Mesothelial cell of epicardium (in vitro differentiated cells): ENCODE measurements around the gene ARHGAP18. TPM values are rescaled to one million over a fixed set of nuclear protein-coding genes. Genes with fewer than 3 reads are reported as not detected.

Source experiments
- DNase-seq, 2 experiments: peaks; one replicate each; pipeline ENCODE4 v3.0.0; 2021; ENCODE audit warnings: low spot score in 2 of 2; ENCODE audit not compliant: unreplicated experiment in 2 of 2
- H3K27ac Mint-ChIP-seq: 2 replicates; pipeline ENCODE4 v1.8.0; 2021; ENCODE audit warnings: mixed read lengths
- H3K27me3 Mint-ChIP-seq: 2 replicates; pipeline ENCODE4 v1.8.0; 2021; ENCODE audit warnings: low read depth, mixed read lengths
- H3K36me3 Mint-ChIP-seq: 2 replicates; pipeline ENCODE4 v1.8.0; 2021; ENCODE audit warnings: mixed read lengths
- H3K4me1 Mint-ChIP-seq: 2 replicates; pipeline ENCODE4 v1.8.0; 2021; ENCODE audit warnings: mixed read lengths
- H3K4me3 Mint-ChIP-seq: 2 replicates; pipeline ENCODE4 v1.8.0; 2021; ENCODE audit warnings: mild to moderate bottlenecking, moderate library complexity, mixed read lengths
- H3K9me3 Mint-ChIP-seq: 2 replicates; pipeline ENCODE4 v1.8.0; 2021; ENCODE audit warnings: mixed read lengths
- total RNA-seq: library from RNA; stranded (reverse); gene quantifications from 3 replicates; pipeline ENCODE4 v1.2.1, GENCODE V29; 2021
- TF ChIP-seq, protein P1 (sequence below): fragments of 200-600 bp; sonication (generic); IDR thresholded peaks from one replicate; pipeline ENCODE4 v1.5.0; 2021; ENCODE audit warnings: antibody characterized with exemption; ENCODE audit not compliant: unreplicated experiment

The ARHGAP18 gene
- total RNA-seq, 1 donor from 2014 or later, result 10.5 TPM

DNA sequence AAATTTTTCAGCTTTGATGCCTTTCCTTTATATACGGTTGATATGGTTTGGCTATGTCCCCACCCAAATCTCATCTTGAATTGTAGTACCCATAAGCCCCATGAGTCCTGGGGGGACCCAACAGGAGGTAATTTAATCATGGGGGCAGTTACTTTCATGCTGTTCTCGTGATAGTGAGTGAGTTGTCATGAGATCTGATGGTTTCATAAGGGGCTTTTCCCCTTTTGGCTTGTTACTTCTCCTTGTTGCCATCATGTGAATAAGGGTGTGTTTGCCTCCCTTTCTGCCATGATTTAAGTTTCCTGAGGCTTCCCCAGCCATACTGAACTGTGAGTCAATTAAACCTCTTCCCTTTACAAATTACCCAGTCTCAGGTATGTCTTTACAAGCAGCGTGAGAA is 66.8 kb downstream of the ARHGAP18 start:
- Mint-ChIP-seq H3K36me3 (no peaks in the 10 kb centered on the region), H3K27me3 (no peaks in the 10 kb centered on the region), H3K4me1 (peaks cover 67% of the 10 kb centered on the region), H3K4me3 (no peak overlapping the region), H3K9me3 (no peaks in the 10 kb centered on the region), H3K27ac (no peak overlapping the region)
- DNase-seq, result no peak
- TF ChIP-seq, protein P1, sequence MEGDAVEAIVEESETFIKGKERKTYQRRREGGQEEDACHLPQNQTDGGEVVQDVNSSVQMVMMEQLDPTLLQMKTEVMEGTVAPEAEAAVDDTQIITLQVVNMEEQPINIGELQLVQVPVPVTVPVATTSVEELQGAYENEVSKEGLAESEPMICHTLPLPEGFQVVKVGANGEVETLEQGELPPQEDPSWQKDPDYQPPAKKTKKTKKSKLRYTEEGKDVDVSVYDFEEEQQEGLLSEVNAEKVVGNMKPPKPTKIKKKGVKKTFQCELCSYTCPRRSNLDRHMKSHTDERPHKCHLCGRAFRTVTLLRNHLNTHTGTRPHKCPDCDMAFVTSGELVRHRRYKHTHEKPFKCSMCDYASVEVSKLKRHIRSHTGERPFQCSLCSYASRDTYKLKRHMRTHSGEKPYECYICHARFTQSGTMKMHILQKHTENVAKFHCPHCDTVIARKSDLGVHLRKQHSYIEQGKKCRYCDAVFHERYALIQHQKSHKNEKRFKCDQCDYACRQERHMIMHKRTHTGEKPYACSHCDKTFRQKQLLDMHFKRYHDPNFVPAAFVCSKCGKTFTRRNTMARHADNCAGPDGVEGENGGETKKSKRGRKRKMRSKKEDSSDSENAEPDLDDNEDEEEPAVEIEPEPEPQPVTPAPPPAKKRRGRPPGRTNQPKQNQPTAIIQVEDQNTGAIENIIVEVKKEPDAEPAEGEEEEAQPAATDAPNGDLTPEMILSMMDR, result no peak

DNA sequence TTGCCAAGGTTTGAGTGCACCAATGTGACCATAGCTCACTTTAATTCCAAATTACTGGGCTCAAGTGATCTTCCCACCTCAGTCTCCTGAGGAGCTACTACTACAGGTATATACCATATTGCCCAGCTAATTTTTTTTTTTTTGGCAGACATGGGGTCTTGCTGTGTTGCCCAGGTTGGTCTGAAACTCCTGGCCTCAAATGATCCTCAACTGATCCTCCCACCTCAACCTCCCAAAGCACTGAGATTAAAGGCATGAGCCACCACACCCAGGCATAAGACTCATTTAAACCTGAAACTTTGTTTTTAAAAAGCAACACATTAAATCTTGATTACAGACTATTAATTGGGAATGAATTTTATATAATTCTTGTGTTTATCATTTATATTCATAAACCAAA is 67.7 kb downstream of the ARHGAP18 start:
- Mint-ChIP-seq H3K27ac (peak overlapping the region; percentile 60), H3K4me3 (no peak overlapping the region), H3K27me3 (no peaks in the 10 kb centered on the region), H3K9me3 (no peaks in the 10 kb centered on the region), H3K4me1 (peaks cover 70% of the 10 kb centered on the region), H3K36me3 (peaks cover 1% of the 10 kb centered on the region)
- TF ChIP-seq, protein P1, result no peak
- no peak for DNase-seq

DNA sequence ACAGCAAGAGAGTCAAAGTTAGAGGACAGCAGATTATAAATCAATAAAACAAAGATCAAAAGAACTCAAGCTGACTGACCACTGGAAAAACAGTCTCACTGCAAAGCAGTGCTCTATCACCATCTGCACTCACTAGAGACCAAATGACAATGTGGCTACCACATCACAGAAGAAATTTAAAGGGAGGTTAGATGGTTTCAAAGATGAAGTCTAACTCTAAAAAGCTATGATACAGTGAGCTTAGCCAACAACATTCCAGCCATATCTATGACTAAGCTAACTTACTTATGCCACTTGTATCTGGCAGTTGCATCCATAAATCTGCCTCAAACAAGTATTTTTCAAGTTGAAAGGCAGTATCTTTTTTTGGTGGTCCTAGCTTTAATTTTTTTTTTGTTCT is 68.6 kb downstream of the ARHGAP18 start:
- H3K4me3 Mint-ChIP-seq, result no peak overlapping the region
- H3K36me3 Mint-ChIP-seq, result peaks cover 3% of the 10 kb centered on the region
- H3K27ac Mint-ChIP-seq, result peak overlapping the region; percentile 66
- no peak for DNase-seq
- TF ChIP-seq, protein P1, result no peak
- peaks cover 65% of the 10 kb centered on the region for H3K4me1 Mint-ChIP-seq
- H3K27me3 Mint-ChIP-seq, result no peaks in the 10 kb centered on the region
- no peaks in the 10 kb centered on the region for H3K9me3 Mint-ChIP-seq

DNA sequence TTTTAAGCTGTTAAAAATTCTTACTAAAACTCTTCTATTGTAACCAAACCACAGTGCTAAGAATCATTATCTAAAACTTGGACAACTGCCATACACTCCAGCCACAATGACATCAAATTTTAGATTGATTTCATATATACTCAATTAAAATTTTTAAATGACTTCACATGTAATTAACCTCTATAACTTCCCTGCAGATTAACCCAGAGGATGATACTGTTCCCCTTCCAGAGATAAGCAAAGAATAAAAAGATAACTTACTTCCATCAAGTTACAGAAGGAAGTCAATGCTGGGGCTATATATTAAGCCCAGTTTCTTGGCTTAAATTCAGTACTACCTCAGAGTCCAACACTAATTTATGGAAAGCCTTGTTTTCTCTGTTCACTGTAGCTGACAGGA is 71.3 kb downstream of the ARHGAP18 start:
- no peaks in the 10 kb centered on the region for H3K27me3 Mint-ChIP-seq
- H3K27ac Mint-ChIP-seq, result peak overlapping the region; percentile 78
- no peak for DNase-seq
- no peak overlapping the region for H3K4me3 Mint-ChIP-seq
- H3K36me3 Mint-ChIP-seq, result peaks cover 8% of the 10 kb centered on the region
- no peaks in the 10 kb centered on the region for H3K9me3 Mint-ChIP-seq
- TF ChIP-seq, protein P1, result no peak
- peaks cover 43% of the 10 kb centered on the region for H3K4me1 Mint-ChIP-seq

DNA sequence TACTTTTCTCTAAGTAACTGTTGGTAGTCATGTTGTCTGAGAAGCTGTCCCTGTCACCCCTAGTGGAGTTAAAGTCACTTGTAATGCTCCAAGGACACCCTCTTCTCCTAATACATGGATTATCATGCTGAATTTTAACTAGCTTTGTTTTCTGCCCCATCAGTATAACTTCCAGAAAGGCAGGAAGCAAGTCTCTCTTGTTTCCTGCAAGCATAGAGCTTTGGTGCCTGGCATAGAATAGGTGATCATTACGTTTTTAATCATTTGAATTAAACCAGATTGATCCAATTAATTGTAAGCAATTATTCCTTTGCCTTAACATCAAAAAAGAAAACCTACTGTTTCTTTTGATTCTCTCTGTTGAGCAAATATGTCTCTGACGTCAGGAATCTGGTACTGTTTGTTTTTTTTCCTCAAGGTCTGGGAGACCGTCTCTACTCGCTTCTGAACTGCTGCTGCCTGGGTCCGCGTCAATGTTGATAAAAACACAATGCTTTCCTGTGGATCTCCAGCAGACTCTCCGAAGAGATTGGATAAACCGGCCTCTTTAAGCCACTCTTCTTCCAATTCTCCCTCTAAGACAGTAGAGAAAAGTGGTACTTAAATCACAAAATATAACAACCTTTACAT is 71.8 kb downstream of the ARHGAP18 start:
- H3K36me3 Mint-ChIP-seq, result peaks cover 12% of the 10 kb centered on the region
- TF ChIP-seq, protein P1, result no peak
- no peak overlapping the region for H3K4me3 Mint-ChIP-seq
- peaks cover 40% of the 10 kb centered on the region for H3K4me1 Mint-ChIP-seq
- H3K27ac Mint-ChIP-seq, result peak overlapping the region; percentile 78
- H3K27me3 Mint-ChIP-seq, result no peaks in the 10 kb centered on the region
- DNase-seq, result no peak
- no peaks in the 10 kb centered on the region for H3K9me3 Mint-ChIP-seq
